ENCODE measurements around the gene MAD2L2. TPM values are rescaled to one million over a fixed set of nuclear protein-coding genes. Genes with fewer than 3 reads are reported as not detected.
A peak's percentile ranks its signal among the peaks of the same experiment; 100 is the strongest.

The MAD2L2 gene
- total and polyA plus RNA-seq, 8 donors = 25.7 to 56.1 (median 45.6) TPM

DNA sequence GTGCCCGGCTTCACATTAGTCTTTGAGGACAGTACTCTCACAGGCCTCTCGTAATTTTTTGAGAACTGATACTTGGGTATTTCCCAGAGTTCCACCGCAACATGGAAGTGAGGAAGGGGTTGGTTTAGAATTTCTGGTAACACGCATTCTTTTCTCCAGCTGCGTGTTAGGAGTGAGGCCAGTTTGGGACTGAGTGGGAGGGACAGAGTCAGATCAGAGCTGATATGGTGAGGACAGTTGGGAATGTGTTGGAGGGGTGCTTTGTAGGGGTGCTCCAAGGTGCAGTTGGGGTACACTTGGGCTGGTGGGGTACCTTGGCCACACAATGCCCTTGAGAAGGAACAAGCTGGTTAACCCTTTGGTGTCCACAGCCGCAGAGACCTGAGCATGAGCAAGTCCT is 10.2 kb downstream of the MAD2L2 start:
- no peak for ATAC-seq
- Histone ChIP-seq H3K27ac (peak overlapping the region in 1 of 2 donors; percentile 37), H3K9me3 (no peaks in the 10 kb centered on the region), H3K36me3 (peaks cover 0 to 68% of the 10 kb centered on the region in 2 donors), H3K4me3 (no peak overlapping the region), H3K27me3 (no peaks in the 10 kb centered on the region), H3K4me1 (peaks cover 2 to 20% of the 10 kb centered on the region in 2 donors)
- intact Hi-C loops (cut with DNase I) = no loop called here
- DNase-seq = no peak
- TF ChIP-seq CTCF (IDR thresholded peaks at IDR 0.05) = no peak

- ATAC-seq (no peak), DNase-seq (no peak)
- intact Hi-C loops (cut with DNase I) = no loop called here
- Histone ChIP-seq H3K27me3 (no peaks in the 10 kb centered on the region), H3K27ac (no peak overlapping the region), H3K4me1 (peaks cover 2 to 32% of the 10 kb centered on the region in 2 donors), H3K36me3 (peaks cover 0 to 45% of the 10 kb centered on the region in 2 donors), H3K4me3 (no peak overlapping the region), H3K9me3 (no peaks in the 10 kb centered on the region)
- TF ChIP-seq CTCF (IDR thresholded peaks at IDR 0.05) = no peak
Observed at GRCh38 chr1:11668516-11668915, 12.4 kb downstream of the MAD2L2 start.

DNA sequence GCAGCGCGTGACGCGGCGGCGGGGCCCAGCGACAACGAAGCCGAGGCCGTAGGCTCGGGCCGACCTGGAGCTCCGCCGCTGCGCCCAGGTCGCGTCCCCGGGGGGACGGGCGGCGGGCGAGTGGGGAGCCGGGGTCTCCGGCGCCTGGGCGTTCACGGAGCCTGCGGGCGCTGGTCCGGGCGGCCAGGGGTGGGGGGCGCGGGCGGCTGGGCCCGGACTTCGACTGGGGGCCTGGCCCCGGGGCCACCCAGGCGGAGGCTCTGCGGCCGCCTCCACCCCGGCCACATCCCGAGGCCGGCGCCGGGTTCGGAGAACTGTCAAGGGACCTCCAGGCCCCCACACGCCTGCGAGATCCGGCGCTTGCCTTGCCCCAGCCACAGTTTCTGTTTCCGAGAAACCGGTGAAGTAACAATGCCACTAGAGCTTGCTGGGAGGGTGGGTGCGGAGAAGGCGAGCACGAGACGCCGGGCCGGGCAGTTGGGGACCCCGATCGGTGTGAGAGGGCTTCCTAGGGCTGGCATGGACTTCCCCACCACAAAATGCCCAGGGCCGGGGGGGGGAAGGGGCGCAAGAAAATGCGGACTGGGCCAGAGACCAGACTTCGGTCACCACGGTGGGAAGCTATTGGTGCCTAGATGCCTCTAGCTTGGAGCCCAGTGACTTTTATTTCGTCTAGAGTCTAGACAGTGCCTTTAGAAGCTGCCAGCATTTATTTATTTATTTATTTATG is 16.4 kb downstream of the MAD2L2 start:
- peaks cover 0 to 21% of the 10 kb centered on the region in 2 donors for H3K36me3 ChIP-seq
- DNase-seq = peak in 3 of 4 donors; percentile 58 to 87 (median 59)
- peak overlapping the region; percentile 47 to 62 for H3K4me3 ChIP-seq
- no peaks in the 10 kb centered on the region for H3K9me3 ChIP-seq
- peak overlapping the region; percentile 76 to 91 for H3K27ac ChIP-seq
- no peaks in the 10 kb centered on the region for H3K27me3 ChIP-seq
- peak; percentile 47 for ATAC-seq
- no peak for TF ChIP-seq CTCF (IDR thresholded peaks at IDR 0.05)
- H3K4me1 ChIP-seq = peaks cover 2 to 23% of the 10 kb centered on the region in 2 donors
- intact Hi-C loops (cut with DNase I) = no loop called here

- H3K4me1 ChIP-seq = peaks cover 0 to 19% of the 10 kb centered on the region in 2 donors
- H3K36me3 ChIP-seq = peaks cover 0 to 10% of the 10 kb centered on the region in 2 donors
- ATAC-seq = no peak
- DNase-seq = no peak
- intact Hi-C loops (cut with DNase I) = no loop called here
- no peak overlapping the region for H3K27ac ChIP-seq
- TF ChIP-seq CTCF (IDR thresholded peaks at IDR 0.05) = no peak
- H3K27me3 ChIP-seq = no peaks in the 10 kb centered on the region
- no peak overlapping the region for H3K4me3 ChIP-seq
- H3K9me3 ChIP-seq = no peaks in the 10 kb centered on the region
Observed at GRCh38 chr1:11661103-11661502, 19.8 kb downstream of the MAD2L2 start.

DNA sequence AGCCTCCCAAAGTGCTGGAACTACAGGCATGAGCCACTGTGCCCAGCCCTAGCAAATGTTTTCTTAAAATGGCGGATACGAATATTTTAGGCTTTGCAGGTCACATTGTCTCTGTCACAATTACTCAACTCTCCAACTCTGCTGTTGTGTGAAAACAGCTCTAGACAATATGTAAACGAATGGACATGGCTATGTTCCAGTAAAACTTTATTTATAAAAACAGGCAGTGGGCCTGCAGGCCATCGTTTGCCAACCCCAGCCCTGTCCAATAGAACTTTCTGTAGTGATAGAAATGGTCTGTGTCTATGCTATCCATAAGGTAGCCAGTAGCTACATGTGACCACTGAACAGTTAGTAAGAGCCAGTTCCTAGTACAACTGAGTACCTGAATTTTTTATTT is 21.2 kb downstream of the MAD2L2 start:
- no peak for ATAC-seq
- TF ChIP-seq CTCF (IDR thresholded peaks at IDR 0.05) = no peak
- intact Hi-C loops (cut with DNase I) = no loop called here
- Histone ChIP-seq H3K27me3 (peaks cover 0 to 6% of the 10 kb centered on the region in 2 donors), H3K27ac (no peak overlapping the region), H3K4me1 (peaks cover 8 to 26% of the 10 kb centered on the region in 2 donors), H3K4me3 (no peak overlapping the region), H3K9me3 (no peaks in the 10 kb centered on the region), H3K36me3 (peaks cover 0 to 10% of the 10 kb centered on the region in 2 donors)
- DNase-seq = no peak

Data from left lung (tissue), 10 donors.